ENCODE data around the gene COQ8B. TPM values are rescaled to one million over a fixed set of nuclear protein-coding genes. Genes with fewer than 3 reads are reported as not detected.

Gene COQ8B
- total and polyA plus RNA-seq, 11 donors = 18.2 to 49.7 (median 27.8) TPM

DNA sequence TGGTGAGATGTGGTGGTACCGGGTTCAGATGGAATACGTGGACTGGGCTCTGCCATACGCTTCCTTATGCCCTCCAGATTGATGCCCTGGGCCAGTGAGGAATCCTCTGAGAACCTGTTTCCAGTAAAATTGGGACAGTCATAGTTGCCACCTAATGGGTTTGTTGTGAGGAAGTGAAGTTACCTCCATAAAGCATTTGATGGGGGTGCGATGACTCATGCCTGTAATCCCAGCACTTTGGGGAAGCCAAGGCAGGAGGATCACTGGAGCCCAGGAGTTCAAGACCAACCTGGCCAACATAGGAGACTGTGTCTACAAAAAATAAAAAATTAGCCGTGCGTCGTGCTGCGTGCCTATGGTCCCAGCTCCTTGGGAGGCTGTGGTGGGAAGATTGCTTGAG lies 39.1 kb upstream of the COQ8B start:
- Histone ChIP-seq H3K36me3 (peaks cover 0 to 61% (median 51%) of the 10 kb centered on the region in 9 donors), H3K27ac (no peak overlapping the region), H3K4me1 (peaks cover 0 to 60% (median 29%) of the 10 kb centered on the region in 12 donors), H3K4me3 (no peak overlapping the region), H3K27me3 (no peaks in the 10 kb centered on the region), H3K9me3 (no peaks in the 10 kb centered on the region)
- ATAC-seq = no peak
- DNase-seq = no peak
- 97 to 99% (median 97%) methylated on average over 6 to 8 of the region's 8 CpGs for WGBS, 4 donors
- TF ChIP-seq CTCF (IDR thresholded peaks at IDR 0.05) = no peak
- no peak for TF ChIP-seq POLR2A (IDR thresholded peaks at IDR 0.05)
- intact Hi-C loops (cut with DNase I) = loop anchor here in 1 of 10 donors (5.0 kb wide), 1 partner anchor 62 kb away; no protein-coding TSS in a partner anchor

DNA sequence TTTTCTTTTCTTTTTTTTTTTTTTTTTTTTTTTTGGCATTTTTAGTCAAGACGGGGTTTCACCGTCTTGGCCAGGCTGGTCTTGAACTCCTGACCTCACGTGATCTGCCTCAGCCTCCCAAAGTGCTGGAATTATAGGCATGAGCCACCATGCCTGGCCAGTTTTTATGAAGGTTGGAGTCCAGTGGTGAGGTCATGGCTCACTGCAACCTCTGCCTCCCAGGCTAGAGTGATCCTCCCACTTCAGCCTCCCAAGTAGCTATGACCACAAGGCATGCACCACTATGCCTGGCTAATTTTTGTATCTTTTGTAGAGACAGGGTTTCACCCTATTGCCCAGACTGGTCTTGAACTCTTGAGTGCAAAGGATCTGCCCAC lies 38.5 kb upstream of the COQ8B start:
- H3K27me3 ChIP-seq = no peaks in the 10 kb centered on the region
- no peak for DNase-seq
- intact Hi-C loops (cut with DNase I) = loop anchor here in 1 of 10 donors (5.0 kb wide), 1 partner anchor 62 kb away; no protein-coding TSS in a partner anchor
- WGBS, 4 donors = 93 to 99% (median 96%) methylated on average over 3 of the region's 3 CpGs
- TF ChIP-seq CTCF (IDR thresholded peaks at IDR 0.05) (no peak), POLR2A (IDR thresholded peaks at IDR 0.05) (no peak)
- H3K36me3 ChIP-seq = peaks cover 0 to 55% (median 46%) of the 10 kb centered on the region in 9 donors
- peak overlapping the region in 1 of 12 donors; percentile 24 for H3K27ac ChIP-seq
- H3K4me1 ChIP-seq = peaks cover 0 to 57% (median 29%) of the 10 kb centered on the region in 12 donors
- H3K9me3 ChIP-seq = no peaks in the 10 kb centered on the region
- peak overlapping the region in 1 of 12 donors; percentile 44 for H3K4me3 ChIP-seq
- no peak for ATAC-seq

GRCh38 chr19:40754611-40755247 lies 38.0 kb upstream of the COQ8B start:
- DNase-seq (no peak), ATAC-seq (no peak)
- TF ChIP-seq CTCF (IDR thresholded peaks at IDR 0.05) (no peak), POLR2A (IDR thresholded peaks at IDR 0.05) (no peak)
- H3K27ac ChIP-seq = peak overlapping the region in 1 of 12 donors; percentile 85
- H3K36me3 ChIP-seq = peaks cover 0 to 50% (median 40%) of the 10 kb centered on the region in 9 donors
- H3K27me3 ChIP-seq = no peaks in the 10 kb centered on the region
- H3K4me3 ChIP-seq = peak overlapping the region in 1 of 12 donors; percentile 44
- H3K9me3 ChIP-seq = no peaks in the 10 kb centered on the region
- peaks cover 0 to 61% (median 31%) of the 10 kb centered on the region in 12 donors for H3K4me1 ChIP-seq
- WGBS, 4 donors = 83 to 87% (median 86%) methylated on average over 9 of the region's 9 CpGs
- intact Hi-C loops (cut with DNase I) = loop anchor here in 3 of 10 donors (5.0 kb wide), 2 partner anchors 43 to 63 kb away; partner anchors contain the start of gene EGLN2 (in 2 of the 3)

DNA sequence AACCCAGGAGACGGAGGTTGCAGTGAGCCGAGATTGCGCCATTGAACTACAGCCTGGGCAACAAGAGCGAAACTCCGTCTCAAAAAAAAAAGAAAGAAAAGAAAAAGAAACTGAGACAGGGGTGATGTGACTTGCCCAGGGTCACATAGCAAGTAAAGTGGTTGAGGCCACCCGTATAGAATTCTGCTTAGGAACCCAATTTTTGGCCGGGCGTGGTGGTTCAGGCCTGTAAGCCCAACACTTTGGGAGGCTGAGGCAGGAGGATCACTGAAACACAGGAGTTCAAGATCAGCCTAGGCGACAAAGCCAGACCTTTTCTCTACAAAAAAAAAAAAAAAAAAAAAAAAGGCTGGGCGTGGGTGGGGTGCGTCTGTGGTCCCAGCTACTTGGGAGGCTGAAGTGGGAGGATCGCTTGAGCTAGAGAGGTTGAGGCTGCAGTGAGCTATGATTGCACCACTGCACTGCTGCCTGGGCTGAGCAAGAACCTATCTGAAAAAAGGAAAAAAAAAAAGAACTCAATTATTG lies 35.6 kb upstream of the COQ8B start:
- peak overlapping the region in 3 of 12 donors; percentile 95 to 100 (median 96) for H3K27ac ChIP-seq
- H3K27me3 ChIP-seq = no peaks in the 10 kb centered on the region
- TF ChIP-seq POLR2A (IDR thresholded peaks at IDR 0.05) = no peak
- TF ChIP-seq CTCF (IDR thresholded peaks at IDR 0.05) = no peak
- intact Hi-C loops (cut with DNase I) = loop anchor here in 3 of 10 donors (2.0 to 5.0 kb wide), 2 partner anchors 45 to 46 kb away; partner anchors contain the start of gene EGLN2 (in 3 of the 3)
- H3K4me1 ChIP-seq = peaks cover 2 to 83% (median 39%) of the 10 kb centered on the region in 12 donors
- no peaks in the 10 kb centered on the region for H3K9me3 ChIP-seq
- H3K36me3 ChIP-seq = peaks cover 0 to 26% (median 16%) of the 10 kb centered on the region in 9 donors
- WGBS, 4 donors = 84 to 89% (median 87%) methylated on average over 12 of the region's 12 CpGs
- DNase-seq (no peak), ATAC-seq (no peak)
- peak overlapping the region in 11 of 12 donors; percentile 38 to 85 (median 71) for H3K4me3 ChIP-seq

Data from heart left ventricle (tissue), 16 donors.